Smooth muscle cell of trachea (primary cell): ENCODE data around the gene PRKCB. TPM values are rescaled to one million over a fixed set of nuclear protein-coding genes. Genes with fewer than 3 reads are reported as not detected.

Source experiments
- total RNA-seq: library from RNA; depleted of rRNA; stranded (reverse); fragments of >200 nt; gene quantifications from 2 replicates; pipeline ENCODE4 v1.2.1, GENCODE V29; 2014

The PRKCB gene
- total RNA-seq = under 0.01 TPM in 1 of 2 replicates, not detected in the other

GRCh38 chr16:23835390-23836077, at the start of gene PRKCB:
Gene PRKCB (plus strand): TSS chr16:23835983.

GRCh38 chr16:24255456-24256371, 419.9 kb downstream of the PRKCB start, which contains the start of gene CACNG3:
Gene CACNG3 (plus strand): TSS chr16:24256335. CDS start chr16:24256755, 420 bp downstream.

Other genes with a start within 250 kb of the PRKCB start
- 32.3 and 71.6 TPM in 2 replicates for gene NDUFAB1, start 239.7 kb upstream of the PRKCB start, total RNA-seq
- gene PALB2, start 194.7 kb upstream of the PRKCB start, total RNA-seq = 7.0 and 8.4 TPM in 2 replicates
- gene DCTN5, start 194.5 kb upstream of the PRKCB start, total RNA-seq = 50.3 and 99.3 TPM in 2 replicates
- gene PLK1, start 157.1 kb upstream of the PRKCB start, total RNA-seq = 4.6 and 27.1 TPM in 2 replicates
- 0.15 and 0.33 TPM in 2 replicates for gene ERN2, start 122.8 kb upstream of the PRKCB start, total RNA-seq
- not detected in 2 replicates for gene CHP2, start 81.0 kb upstream of the PRKCB start, total RNA-seq